ENCODE data around the gene BAAT. TPM values are rescaled to one million over a fixed set of nuclear protein-coding genes. Genes with fewer than 3 reads are reported as not detected.
A peak's percentile ranks its signal among the peaks of the same experiment; 100 is the strongest.
"Not testable (repeated sequence)": the region's sequence is repeated elsewhere in the genome, so short reads cannot be mapped to it uniquely, and the experiment has no call there.

Gene BAAT
- total RNA-seq (2016; rRNA removed; fragmentation: Illumina TruSeq; extraction: Trizol) (0.71 and 1.0 TPM in 2 replicates), polyA plus RNA-seq (2011; rRNA removed) (7.9 and 11.2 TPM in 2 replicates), polyA minus RNA-seq (2011; rRNA and poly(A)+ RNA removed; ENCODE audit: low replicate concordance) (0.05 and 7.3 TPM in 2 replicates), Bru-seq, nascent RNA (percentile 66 among the genes with signal in this experiment), BruChase-seq, experiment 1, labeled RNA remaining after a 6-hour chase (percentile 65 among the genes with signal in this experiment), BruChase-seq, experiment 2, labeled RNA remaining after a 2-hour chase (percentile 75 among the genes with signal in this experiment)
- total RNA-seq (2016; cell fraction: cytosol; rRNA removed; fragmentation: Illumina TruSeq; extraction: Trizol; ENCODE audit: low read depth), result 0.20 and 0.26 TPM in 2 replicates
- total RNA-seq (2016; cell fraction: insoluble cytoplasmic fraction; rRNA removed; fragmentation: Illumina TruSeq; extraction: Trizol), result 0.45 and 0.77 TPM in 2 replicates
- 0.34 and 0.56 TPM in 2 replicates for total RNA-seq (2016; cell fraction: membrane; rRNA removed; fragmentation: Illumina TruSeq; extraction: Trizol)
- 0.78 and 0.97 TPM in 2 replicates for total RNA-seq (2016; cell fraction: nucleus; rRNA removed; fragmentation: Illumina TruSeq; extraction: Trizol)
- 3.9 and 10.6 TPM in 2 replicates for polyA plus RNA-seq (2011; cell fraction: cytosol; rRNA removed)
- polyA plus RNA-seq (2011; cell fraction: nucleus; rRNA removed), result 4.2 and 7.6 TPM in 2 replicates
- polyA plus RNA-seq (2012), result 26.8 and 34.2 TPM in 2 replicates
- 0.07 and 0.18 TPM in 2 replicates for polyA plus RNA-seq (2016; cell fraction: cytosol; fragmentation: Illumina TruSeq; extraction: Trizol; ENCODE audit: low read depth)
- polyA plus RNA-seq (2016; cell fraction: insoluble cytoplasmic fraction; fragmentation: Illumina TruSeq; extraction: Trizol; ENCODE audit: low read depth), result 0.80 and 0.87 TPM in 2 replicates
- 0.22 and 0.24 TPM in 2 replicates for polyA plus RNA-seq (2016; cell fraction: membrane; fragmentation: Illumina TruSeq; extraction: Trizol; ENCODE audit: low read depth)
- 1.4 and 1.7 TPM in 2 replicates for polyA plus RNA-seq (2016; cell fraction: nucleus; fragmentation: Illumina TruSeq; extraction: Trizol; ENCODE audit: insufficient read depth, low read depth)
- polyA minus RNA-seq (2011; cell fraction: cytosol; rRNA and poly(A)+ RNA removed), result 5.0 and 10.0 TPM in 2 replicates
- polyA minus RNA-seq (2011; cell fraction: nucleus; rRNA and poly(A)+ RNA removed), result 7.6 and 12.8 TPM in 2 replicates
- long read RNA-seq, experiment 1, partial matches to known transcripts, result 0 of 4 reads
- long read RNA-seq, experiment 1, other reads (novel, unspliced or antisense), result 3 of 4 reads
- long read RNA-seq, experiment 2, partial matches to known transcripts, result 1 of 7 reads
- long read RNA-seq, experiment 2, other reads (novel, unspliced or antisense), result 6 of 7 reads

DNA sequence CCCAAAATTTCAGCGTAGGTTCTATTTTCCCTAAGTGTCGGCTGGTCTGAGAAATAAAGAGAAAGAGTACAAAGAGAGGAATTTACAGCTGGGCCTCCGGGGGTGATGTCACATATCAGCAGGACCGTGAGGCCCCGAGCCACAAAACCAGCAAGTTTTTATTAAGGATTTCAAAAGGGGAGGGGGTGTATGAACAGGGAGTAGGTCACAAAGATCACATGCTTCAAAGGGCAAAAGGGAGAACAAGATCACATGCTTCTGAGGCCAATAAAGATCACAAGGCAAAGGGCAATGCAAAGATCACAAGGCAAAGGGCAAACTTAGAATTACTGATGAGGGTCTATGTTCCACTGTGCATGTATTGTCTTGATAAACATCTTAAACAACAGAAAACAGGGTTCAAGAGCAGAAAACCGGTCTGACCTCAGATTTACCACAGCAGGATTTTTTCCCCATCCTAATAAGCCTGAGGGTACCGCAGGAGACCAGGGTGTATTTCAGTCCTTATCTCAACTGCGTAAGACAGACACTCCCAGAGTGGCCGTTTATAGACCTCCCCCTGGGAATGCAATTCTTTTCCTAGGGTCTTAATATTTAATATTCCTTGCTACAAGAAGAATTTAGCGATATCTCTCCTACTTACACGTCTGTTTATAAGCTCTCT lies at the start of gene BAAT:
BAAT (minus strand) TSS at position 134 of the 664 bp plus-strand sequence. CDS start 13,602 bp downstream, outside the sequence.
- H3K27ac ChIP-seq (ENCODE audit: extremely low read length, insufficient read depth, low read length), result peak within 1 kb of the TSS; percentile 6
- not testable (repeated sequence) for H3K4me3 ChIP-seq (replicated peaks in 1 of 3; ENCODE audit: insufficient read depth in 1 of 3, low read depth in 2 of 3, low read length in 3 of 3)
- TF ChIP-seq, protein P1, sequence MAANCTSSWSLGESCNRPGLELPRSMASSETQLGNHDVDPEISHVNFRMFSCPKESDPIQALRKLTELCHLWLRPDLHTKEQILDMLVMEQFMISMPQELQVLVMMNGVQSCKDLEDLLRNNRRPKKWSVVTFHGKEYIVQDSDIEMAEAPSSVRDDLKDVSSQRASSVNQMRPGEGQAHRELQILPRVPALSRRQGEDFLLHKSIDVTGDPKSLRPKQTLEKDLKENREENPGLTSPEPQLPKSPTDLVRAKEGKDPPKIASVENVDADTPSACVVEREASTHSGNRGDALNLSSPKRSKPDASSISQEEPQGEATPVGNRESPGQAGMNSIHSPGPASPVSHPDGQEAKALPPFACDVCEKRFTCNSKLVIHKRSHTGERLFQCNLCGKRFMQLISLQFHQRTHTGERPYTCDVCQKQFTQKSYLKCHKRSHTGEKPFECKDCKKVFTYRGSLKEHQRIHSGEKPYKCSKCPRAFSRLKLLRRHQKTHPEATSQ (CRISPR knock-in tag; IDR thresholded peaks at IDR 0.05; ENCODE audit: borderline replicate concordance), result 0 out of 2 replicates have a peak, but pooled peaks have one; percentile 34
- TF ChIP-seq NKX3-1 (CRISPR knock-in tag; IDR thresholded peaks at IDR 0.05) (peak; percentile 68; the same call in 1 of the 2 replicates), ZNF256 (CRISPR knock-in tag; conservative IDR thresholded peaks at IDR 0.05) (0 out of 2 replicates have a peak, but pooled peaks have one; percentile 28), MED1 (CRISPR knock-in tag; IDR thresholded peaks at IDR 0.05) (peak; percentile 21), ZNF232 (CRISPR knock-in tag; IDR thresholded peaks at IDR 0.05; ENCODE audit: borderline replicate concordance) (peak; percentile 38; the same call in 1 of the 2 replicates), EP300 (IDR thresholded peaks at IDR 0.05; ENCODE audit: low read depth in 2 of 2, low read length in 2 of 2) (peak in 1 of 2 experiments; percentile 61; a peak in 2 of 4 replicates), EP300 (CRISPR knock-in tag; IDR thresholded peaks at IDR 0.05; ENCODE audit: borderline replicate concordance) (peak; percentile 13; the same call in 1 of the 2 replicates), HHEX (CRISPR knock-in tag; IDR thresholded peaks at IDR 0.05) (0 out of 2 replicates have a peak, but pooled peaks have one; percentile 31), NR2F2 (IDR thresholded peaks at IDR 0.05; ENCODE audit: borderline replicate concordance, low read depth) (peak; percentile 61; the same call in 1 of the 2 replicates), SOX5 (CRISPR knock-in tag; IDR thresholded peaks at IDR 0.05; ENCODE audit: borderline replicate concordance) (0 out of 2 replicates have a peak, but pooled peaks have one; percentile 14), SALL1 (CRISPR knock-in tag; IDR thresholded peaks at IDR 0.05) (peak; percentile 36; the same call in 1 of the 2 replicates), ISL2 (CRISPR knock-in tag; IDR thresholded peaks at IDR 0.05) (peak; percentile 25; the same call in 1 of the 2 replicates)
- TF ChIP-seq, protein P2, sequence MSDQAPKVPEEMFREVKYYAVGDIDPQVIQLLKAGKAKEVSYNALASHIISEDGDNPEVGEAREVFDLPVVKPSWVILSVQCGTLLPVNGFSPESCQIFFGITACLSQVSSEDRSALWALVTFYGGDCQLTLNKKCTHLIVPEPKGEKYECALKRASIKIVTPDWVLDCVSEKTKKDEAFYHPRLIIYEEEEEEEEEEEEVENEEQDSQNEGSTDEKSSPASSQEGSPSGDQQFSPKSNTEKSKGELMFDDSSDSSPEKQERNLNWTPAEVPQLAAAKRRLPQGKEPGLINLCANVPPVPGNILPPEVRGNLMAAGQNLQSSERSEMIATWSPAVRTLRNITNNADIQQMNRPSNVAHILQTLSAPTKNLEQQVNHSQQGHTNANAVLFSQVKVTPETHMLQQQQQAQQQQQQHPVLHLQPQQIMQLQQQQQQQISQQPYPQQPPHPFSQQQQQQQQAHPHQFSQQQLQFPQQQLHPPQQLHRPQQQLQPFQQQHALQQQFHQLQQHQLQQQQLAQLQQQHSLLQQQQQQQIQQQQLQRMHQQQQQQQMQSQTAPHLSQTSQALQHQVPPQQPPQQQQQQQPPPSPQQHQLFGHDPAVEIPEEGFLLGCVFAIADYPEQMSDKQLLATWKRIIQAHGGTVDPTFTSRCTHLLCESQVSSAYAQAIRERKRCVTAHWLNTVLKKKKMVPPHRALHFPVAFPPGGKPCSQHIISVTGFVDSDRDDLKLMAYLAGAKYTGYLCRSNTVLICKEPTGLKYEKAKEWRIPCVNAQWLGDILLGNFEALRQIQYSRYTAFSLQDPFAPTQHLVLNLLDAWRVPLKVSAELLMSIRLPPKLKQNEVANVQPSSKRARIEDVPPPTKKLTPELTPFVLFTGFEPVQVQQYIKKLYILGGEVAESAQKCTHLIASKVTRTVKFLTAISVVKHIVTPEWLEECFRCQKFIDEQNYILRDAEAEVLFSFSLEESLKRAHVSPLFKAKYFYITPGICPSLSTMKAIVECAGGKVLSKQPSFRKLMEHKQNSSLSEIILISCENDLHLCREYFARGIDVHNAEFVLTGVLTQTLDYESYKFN (CRISPR knock-in tag; conservative IDR thresholded peaks at IDR 0.05), result peak; percentile 52

More for the DNA sequence above, at the start of gene BAAT:
- in situ Hi-C loops (cut with HindIII; ENCODE audit: extremely low pct_ligation_motif_present, low pct_unique_long_range_greater_than_20kb), result loop anchor here (5.0 kb wide), 1 partner anchor 63 kb away; no protein-coding TSS in a partner anchor
- H3K9me3 ChIP-seq (ENCODE audit: low read length), result peaks cover 11% of the 10 kb centered on the region
- H3K36me3 ChIP-seq (replicated peaks in 1 of 2; ENCODE audit: control insufficient read depth in 1 of 2, insufficient read depth in 2 of 2, low read length in 2 of 2), result peaks cover 5 to 11% of the 10 kb centered on the region in 2 experiments; a peak in 2 of 5 replicates
- H3K4me2 ChIP-seq (ENCODE audit: low read depth, low read length); H4K20me1 ChIP-seq (ENCODE audit: insufficient read depth, low read length); DNase-seq (ENCODE audit: low spot score); H2AFZ ChIP-seq (ENCODE audit: low read length); BruUV-seq (replicated peaks); H3K79me2 ChIP-seq (ENCODE audit: insufficient read depth, low read length); FAIRE-seq; H3K9ac ChIP-seq (ENCODE audit: insufficient read depth, low read depth, low read length); intact Hi-C loops (cut with micrococcal nuclease; ENCODE audit: unreplicated experiment); H3K27me3 ChIP-seq (ENCODE audit: control insufficient read depth in 1 of 2, insufficient read depth in 2 of 2, low read length in 2 of 2); ATAC-seq: not testable (repeated sequence)
- 89% methylated on average over 11 of the region's 11 CpGs for WGBS (ENCODE audit: low lambda C conversion rate)
- CTCF ChIA-PET (ENCODE audit: low intra/inter-chr PET ratio, low total read pairs), result interaction anchor here (4.3 kb wide), 1 partner anchor 69 kb away, joined by 65 read pairs; no protein-coding TSS in a partner anchor
- peaks cover 87% of the 10 kb centered on the region for H3K4me1 ChIP-seq (ENCODE audit: insufficient read depth, low read length)
- POLR2A ChIA-PET, result interaction anchor here (0.8 to 2.0 kb wide), 2 partner anchors 13 to 31 kb away, joined by 3 to 9 read pairs; partner anchors contain the start of genes MRPL50 and ZNF189

Data from HepG2 (cell line).